CD4-positive, alpha-beta T cell treated with Interleukin-10 for 1 hour (primary cell): Measurements from ENCODE around the gene ERP27.

Experiments used
- DNase-seq: peaks from one replicate; pipeline ENCODE4 v3.0.0-alpha.2; 2020

ERP27 gene

DNA sequence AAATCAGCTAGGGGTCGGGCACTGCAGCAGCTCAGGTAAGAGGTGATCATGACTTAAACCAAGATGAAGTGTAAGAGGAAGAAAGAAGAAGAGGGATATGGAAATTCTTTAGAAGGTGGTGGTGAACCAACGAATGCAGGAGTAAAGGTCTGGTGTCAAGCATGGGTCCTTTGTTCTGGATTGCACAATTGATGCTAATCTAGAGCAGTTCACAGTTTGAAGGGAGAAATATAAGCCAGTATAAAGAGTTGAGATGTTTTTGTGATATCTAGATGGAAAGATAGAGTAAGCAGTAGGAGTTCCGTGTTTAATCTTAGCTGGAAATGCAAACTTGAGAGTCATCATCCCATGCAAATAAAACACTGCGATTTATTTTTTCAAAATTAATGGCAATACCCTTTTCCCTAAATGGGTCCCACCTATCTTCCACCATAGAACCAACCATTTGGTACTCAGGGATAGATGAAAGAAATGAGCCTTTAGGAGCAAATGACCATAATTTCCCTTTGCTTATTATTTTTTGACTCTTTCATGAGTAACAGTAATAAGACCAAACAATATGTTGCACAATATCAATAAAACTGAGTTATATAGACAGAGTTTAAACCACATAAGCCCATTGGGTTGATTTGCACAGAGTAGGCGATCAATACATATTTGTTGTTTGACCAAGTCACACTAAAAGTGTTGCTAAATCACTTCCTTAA, 37.7 kb downstream of the ERP27 start:
- DNase-seq: no peak

DNA sequence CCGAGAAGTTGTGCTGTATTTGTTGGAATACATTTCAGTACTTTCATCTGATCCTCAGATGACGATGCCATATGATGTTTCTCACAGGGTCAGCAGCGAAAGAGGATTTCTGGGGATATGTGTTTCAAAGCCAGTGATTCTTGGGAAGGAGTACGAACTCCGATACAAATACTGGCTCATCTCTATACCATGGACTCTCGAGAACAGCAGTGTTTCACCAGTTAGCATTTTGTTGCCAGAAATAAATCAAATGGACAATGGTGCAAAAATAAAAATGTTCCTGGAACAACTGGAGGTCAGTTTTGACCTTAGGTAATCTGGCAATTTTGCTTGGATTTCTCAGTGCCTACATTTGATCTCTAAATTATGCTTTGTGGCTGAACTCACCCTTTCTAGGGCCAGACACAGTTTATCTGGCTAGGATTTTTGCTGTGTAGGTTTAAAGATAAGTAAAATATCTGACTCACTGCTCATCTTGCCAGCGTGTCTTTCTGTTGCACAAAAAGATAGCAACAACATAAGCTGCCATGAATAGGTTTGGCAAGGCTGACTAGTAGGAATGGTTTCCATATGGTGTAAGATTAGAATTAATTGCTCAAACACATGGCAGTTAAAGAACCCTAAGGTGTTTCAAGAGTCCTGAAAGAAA, 41.7 kb downstream of the ERP27 start:
- no peak for DNase-seq

DNA sequence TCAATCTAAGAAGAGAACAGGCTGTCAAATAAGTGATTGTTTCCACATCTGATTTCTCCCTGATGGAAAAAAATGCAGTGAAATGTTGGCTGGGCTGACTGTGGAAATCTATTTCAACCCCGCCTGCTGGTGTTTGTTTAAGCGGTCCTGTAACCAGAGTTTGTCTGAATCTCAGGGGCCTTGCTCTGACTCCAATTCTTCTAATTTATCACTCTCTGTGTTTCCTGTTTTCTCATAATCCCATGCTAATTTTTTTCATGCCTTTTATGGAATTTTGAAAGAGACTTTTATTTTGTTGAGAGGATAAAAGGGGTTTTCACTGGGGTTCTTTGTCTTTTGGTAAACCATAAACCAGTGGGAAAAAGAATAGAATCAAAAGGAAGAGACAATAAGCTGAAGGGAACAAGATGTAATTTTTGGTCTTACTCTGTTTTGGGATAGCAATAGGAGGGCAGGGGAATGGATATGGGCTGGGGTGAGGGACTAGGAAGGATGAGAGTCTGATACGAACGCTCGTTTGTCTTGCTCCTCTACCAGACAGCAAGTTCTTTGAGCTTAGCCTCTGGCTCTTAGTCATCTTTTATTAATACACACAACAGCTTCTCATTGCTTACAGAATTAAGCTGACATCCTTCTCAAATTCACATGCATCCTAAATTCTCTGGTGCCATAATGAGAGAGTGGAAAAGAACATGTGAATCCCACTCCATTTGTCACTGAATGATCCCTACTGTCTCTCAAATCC, 44.7 kb downstream of the ERP27 start:
- DNase-seq: no peak

DNA sequence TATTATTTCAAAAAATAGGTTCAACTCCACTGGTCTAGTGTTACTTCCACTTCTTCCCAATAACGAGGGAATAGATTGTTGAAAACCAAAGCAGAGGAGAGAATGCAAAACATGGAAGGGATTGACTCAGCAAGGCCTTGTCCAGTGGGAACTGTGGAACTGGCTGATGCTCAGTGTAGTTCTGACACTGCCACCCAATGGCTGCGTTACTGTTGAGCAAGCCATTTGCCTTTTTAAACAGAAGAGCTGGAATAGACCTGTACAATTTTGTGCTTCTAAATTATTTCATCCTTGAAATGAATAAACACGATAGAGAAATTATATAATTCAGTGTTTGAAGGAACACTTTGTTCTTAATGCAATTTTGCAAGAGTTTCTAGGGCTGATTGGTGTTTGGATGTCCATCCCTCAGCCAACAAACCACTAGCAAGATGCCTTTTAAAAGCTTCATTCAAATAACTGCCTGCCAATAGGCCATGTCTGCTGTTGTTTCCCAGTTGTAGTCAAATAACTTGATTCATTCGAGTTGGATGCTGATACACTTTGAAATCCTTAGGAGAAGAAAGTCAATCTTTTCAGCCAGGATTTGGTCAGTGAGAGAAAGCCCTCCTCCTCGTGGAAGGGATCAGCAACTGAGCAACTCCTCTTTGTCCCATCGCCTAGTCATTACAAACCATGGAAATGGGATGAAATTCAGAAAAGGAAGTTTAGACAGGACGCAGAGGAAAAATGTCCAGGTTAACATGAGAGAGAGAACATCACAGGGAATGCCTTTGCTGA, 45.4 kb downstream of the ERP27 start:
- no peak for DNase-seq

DNA sequence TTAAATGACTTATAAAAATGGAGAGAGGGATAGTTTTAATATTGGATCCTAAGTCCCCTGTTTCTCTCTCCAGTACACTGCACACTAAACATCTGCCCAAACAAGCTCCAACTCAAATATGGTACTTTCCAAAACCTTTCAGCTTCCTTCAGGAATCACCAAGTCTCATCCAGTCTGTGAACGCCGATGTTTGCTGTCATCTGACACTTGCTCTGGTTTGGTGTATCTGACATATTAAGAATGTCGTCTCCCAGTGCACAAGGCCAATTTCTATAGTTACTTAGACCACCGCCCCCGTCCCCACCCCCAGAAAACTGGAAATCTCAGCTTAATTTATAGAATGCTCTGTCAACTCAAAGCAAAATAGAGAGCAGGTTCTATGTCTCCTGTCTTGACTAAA, 47.6 kb downstream of the ERP27 start:
- no peak for DNase-seq

DNA sequence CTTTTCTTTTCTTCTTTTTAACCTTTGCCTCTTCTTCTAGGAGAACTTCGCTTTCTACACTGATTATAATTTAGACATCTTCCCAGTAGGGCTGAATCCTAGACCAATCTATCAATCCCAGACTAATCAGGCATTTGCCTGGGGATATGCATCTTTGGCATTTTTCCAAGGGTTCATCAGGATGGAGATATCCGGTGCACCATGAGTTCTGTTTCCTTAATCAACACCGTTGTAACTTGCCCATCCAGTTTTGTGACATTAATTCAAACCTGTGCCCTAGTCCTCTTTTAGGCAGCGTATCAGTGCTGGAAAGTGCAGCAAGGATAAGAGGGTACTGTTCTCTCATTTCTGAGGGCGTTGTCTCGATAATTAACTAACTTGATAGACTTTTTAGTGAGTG, 52.1 kb downstream of the ERP27 start:
- no peak for DNase-seq

DNA sequence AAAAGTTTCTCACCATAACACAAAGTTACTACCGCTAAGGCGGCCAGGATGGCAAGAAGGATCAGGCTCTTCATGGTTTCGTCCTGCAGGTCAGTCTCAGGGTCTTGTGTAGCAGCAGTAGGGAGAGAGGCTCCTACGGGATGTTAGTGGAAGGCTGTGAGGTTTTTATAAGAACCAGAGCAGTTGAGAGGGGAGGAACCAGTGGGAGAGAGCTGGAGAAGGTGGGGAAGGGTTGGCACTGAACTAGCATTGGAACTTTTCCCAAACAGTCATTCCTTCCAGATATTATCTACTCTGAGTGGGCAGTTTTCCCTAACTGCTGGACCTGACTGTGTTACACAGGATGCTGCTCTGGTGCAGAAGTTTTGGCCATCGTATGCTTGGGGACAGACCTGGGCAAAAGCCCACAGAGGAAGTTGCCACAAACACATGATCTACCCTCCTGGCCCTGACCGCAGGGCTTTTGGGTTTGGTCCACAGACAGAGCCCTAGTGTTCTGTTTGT, 52.6 kb downstream of the ERP27 start, which contains the start of gene MGP:
MGP (minus strand) TSS at position 137 of the 504 bp plus-strand sequence; CDS start at position 74, 63 bp downstream.
- DNase-seq: no peak

DNA sequence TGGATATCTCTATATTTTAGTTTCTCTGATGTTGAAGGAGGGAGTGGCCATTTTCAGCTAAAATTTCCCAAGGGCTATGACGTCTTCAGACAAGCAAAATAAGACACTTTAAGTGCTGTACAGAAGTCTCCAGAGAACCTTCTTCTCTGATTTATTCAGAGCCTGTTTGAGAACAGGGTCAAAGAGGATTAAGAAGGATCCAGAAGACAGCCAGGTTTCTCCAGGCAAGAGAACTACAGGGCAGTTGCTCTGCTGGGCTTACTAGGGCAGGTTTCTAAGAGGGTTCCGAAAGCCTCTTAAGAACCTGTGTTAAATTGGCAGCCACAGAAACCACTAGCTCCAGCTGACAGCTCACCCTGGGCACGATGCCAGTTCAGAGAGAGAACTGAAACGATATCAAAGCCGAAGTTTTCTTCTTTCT, 53.9 kb downstream of the ERP27 start:
- peak; percentile 84 for DNase-seq

DNA sequence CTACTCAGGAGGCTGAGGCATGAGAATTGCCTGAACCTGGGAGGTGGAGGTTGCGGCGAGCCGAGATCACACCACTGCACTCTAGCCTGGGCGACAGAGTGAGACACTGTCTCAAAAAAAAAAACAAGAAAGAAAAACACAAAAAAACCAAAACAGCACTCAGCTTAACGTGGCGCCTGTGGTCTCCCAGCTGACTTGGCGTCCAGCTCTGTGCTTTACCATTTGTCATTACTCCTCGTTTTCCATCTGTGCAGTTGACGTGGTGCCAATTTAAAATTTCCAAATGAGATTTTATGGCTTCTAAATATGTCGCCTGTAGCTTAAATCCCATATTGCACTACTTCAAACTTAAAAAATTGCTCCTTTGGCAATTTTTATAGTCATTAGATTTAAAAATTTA, 54.7 kb downstream of the ERP27 start:
- DNase-seq: no peak

DNA sequence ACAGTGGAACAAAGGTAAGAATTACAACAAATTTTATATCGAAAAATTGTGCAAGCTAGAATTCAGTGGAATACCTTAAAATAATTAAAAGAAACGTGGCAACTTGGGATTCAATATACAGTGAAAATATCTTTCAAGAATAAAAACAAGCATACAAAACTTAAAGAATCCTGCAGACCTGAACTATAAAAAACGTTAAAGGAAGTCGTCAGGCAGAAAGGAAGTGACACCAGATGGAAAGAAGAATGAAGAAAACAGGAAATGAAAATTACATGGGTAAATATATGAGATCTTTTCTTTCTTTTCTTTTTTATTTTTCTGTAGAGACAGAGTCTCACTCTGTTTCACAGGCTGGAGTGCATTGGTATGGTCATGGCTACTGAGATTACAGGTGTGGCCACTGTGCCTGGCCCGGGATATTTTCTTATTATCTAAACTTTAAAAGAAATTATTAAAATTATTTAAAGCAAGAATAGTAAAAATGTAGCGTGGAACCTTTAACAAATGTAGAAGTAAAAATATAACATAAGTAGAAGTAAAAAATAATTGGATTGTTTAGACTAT, 57.4 kb downstream of the ERP27 start:
- no peak for DNase-seq

DNA sequence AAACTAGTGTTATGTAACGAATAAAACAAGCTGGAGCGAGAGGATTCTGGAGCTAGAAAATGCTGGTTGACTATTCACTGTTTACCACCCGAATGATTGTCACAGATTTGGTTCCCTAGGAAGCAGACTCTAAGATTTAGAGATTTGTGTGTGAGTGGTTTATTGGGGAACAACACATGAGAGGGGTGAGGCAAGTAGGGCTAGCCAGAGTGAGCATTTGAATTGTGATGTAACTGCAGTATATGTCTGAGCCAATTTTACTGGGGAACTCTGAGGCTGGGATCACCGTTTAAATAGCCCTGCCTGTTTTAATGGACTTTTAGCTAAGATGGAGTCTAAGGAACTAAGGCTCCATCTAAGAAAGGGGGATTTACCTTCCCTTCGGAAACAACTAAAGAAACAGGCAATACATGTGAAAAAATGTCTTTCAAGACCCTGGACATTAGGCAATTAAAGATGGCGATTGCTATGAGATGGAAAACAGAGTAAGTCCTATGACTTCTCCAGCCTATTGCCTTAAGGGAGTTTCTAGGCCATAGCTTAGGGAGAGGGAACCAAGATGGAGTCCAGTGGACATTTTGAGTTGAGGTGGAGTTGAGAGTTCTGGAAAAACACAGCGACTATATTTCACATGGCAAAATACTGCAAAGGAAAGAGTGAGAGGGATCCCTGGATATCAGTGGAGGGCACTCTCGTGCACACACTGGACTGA, 59.0 kb downstream of the ERP27 start:
- no peak for DNase-seq

DNA sequence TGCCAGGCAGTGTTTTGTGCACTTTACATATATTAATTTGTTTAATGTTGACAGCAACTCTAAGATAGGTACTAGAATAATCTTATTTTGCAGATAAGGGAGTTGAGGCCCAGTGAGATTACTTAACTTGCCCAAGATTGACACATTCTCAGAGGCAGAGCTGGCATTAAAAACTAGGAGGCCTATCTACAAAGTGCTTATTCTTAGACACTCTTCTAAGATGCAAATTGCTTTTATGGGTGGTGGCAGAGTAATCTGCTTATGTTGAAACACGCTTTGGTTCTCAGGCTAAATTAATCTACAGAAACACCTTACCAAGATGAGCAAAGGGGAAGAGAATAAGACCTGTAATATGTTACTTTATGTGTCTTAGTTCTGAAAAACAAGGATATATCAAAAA, 59.8 kb downstream of the ERP27 start:
- DNase-seq: no peak

DNA sequence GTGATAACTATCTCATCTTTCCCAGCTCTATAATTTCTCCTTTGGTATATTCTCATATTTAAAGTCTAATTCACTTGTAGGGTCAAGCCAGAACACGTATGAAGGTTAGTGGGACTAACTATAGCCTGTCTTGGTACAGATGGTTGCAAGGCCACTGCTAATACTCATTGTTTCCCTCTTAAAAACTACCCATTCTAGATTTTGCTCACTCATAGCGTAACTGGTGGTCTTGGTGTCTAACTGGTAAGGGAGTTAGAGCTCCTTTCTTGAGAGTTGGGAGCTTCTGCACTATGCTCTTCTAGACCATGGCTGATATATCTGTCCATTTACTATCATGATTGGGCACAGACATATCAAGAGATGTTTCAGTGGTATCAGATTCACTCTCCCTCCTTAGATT, 61.5 kb downstream of the ERP27 start:
- no peak for DNase-seq

DNA sequence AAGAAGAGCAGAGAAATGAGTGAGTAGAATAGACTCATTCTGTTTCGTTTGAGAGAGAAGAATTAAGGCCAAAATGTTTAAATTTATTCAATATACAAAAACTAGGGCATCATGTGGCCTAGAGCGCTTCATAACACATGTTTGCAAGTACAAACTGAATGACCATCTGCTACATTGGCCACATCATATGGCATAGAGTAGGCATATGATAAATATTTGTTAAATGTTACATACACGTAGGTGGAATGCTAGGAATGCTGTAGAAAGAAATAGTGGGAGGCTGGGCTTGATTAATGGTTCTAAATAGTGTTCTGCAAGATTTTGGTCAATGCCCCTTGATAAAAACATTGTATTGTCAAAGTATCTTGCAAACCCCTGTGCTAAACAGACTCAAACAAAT, 63.5 kb downstream of the ERP27 start:
- no peak for DNase-seq

DNA sequence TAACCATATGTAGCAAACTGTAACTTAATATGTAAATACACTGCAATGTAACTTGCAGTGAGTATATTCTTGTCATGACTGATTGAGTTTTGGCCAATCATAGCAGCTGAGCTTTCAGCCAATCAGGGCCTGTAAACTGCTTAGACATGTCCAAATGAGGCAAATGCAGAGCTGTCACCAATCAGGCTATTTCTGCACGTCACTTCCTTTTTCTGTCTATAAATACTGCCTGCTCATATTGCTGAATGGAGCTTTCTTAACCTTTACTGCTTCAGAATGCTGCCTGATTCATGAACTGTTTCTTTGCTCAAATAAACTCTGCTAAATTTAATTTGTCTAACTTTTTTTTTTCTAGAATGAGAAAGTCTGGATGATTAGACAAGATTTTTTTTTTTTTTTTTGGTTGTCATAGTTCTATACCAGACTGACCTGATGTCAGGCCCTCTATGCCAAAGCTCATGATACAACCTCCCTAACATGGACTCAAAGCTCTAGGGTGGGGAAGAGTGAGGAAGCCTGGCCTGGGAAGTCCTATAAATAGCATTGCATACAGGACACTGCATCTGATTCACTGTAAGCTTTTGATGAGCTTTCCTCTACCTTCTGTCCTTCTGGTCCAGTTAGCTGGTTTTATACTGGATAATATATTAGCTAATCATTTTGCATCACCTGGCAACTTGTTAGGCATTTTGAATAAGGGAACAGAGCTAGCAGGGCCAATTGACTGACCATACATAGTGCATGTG, 64.7 kb downstream of the ERP27 start:
- DNase-seq: no peak

DNA sequence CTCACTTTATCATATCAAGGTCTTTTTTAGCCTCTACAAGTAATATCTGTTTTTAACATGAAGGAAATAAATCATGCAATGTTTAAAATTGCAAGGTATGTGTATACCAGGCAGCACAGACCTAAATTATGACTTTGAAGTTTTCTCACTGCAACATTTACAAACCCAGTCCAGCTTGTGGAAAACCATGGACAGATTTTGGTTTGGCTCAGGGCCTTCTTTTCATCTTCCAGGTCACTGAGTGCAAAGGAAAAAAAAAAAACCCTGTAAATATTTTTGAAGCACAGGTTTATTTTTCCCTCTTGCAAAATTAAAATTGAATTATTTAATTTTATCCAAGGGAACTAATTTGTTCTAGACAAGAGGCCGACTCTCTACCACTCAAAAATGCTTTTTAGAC, 66.5 kb downstream of the ERP27 start:
- DNase-seq: no peak

DNA sequence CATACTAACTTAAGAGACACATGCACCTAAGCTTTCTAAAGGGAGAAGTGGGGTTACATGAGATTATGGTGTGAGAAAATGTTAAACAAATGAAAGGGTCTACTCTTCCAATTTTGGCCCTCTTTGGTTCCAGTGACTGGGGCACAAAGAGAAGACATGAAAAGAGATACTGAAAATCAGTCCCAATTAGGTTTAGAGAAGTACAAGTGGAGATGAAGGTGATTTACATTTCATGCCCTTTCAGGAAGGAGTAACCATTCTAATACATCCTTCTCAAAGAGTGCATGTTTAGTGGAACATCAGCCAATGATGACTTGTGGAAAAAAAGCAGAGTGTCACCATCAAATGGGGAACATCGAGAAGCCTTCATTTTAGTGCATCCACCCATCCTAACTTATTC, 67.1 kb downstream of the ERP27 start:
- no peak for DNase-seq

DNA sequence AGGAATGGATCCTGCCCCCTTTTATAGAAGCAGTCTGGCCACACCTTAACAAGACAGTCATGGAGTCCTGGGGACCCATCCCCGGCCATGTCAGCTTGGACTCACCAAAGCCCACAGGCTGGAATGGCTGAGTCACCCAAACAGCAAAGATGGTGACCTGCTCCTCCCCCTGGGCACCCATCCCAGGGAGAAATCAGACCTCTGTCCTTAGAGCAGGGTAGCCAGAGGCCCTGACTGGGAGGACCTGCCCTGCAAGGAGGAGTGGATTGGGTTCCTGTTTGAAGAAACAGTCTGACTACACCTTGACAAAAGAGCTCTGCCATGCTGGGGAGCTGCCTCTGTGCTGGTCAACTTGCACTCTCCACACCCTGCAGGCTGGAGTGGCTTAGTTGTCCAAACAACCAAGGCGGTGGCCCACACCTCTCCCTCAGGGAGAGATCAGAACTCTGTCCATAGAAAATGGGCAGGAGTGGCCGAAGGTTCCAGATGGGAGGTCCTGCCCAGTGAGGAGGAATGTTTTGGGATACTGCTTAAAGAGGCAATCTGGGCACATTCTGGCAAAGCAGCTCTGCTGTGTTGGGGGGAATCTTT, 69.3 kb downstream of the ERP27 start:
- no peak for DNase-seq
